Measurements from ENCODE around the gene WDR12.
"Not testable (repeated sequence)": the region's sequence is repeated elsewhere in the genome, so short reads cannot be mapped to it uniquely, and the experiment has no call there.

Gene WDR12

GRCh38 chr2:202911512-202912341 is at the start of gene WDR12, which contains the start of gene CARF:
TSS of gene WDR12 (minus strand) at chr2:202911673. CDS start at chr2:202911476, 197 bp downstream.
TSS of gene CARF (plus strand) at chr2:202912275. CDS start at chr2:202941903, 29,628 bp downstream.
- DNase-seq (ENCODE audit: low read depth), result peak; percentile 82

- no peak for DNase-seq (ENCODE audit: low read depth)
Observed at GRCh38 chr2:202960524-202960923, 49.1 kb upstream of the WDR12 start.

GRCh38 chr2:202950592-202950991 is 39.1 kb upstream of the WDR12 start:
- no peak for DNase-seq (ENCODE audit: low read depth)

GRCh38 chr2:202949333-202949732 is 37.9 kb upstream of the WDR12 start:
- DNase-seq (ENCODE audit: low read depth), result not testable (repeated sequence)

GRCh38 chr2:202945497-202945896 is 34.0 kb upstream of the WDR12 start:
- no peak for DNase-seq (ENCODE audit: low read depth)

- no peak for DNase-seq (ENCODE audit: low read depth)
Observed at GRCh38 chr2:202944816-202945215, 33.3 kb upstream of the WDR12 start.

GRCh38 chr2:202944408-202944807 is 32.9 kb upstream of the WDR12 start:
- no peak for DNase-seq (ENCODE audit: low read depth)

- DNase-seq (ENCODE audit: low read depth), result no peak
Observed at GRCh38 chr2:202941771-202942170, 30.3 kb upstream of the WDR12 start.

GRCh38 chr2:202938960-202939359 is 27.5 kb upstream of the WDR12 start:
- no peak for DNase-seq (ENCODE audit: low read depth)

- no peak for DNase-seq (ENCODE audit: low read depth)
Observed at GRCh38 chr2:202934456-202934855, 23.0 kb upstream of the WDR12 start.

GRCh38 chr2:202933958-202934357 is 22.5 kb upstream of the WDR12 start:
- DNase-seq (ENCODE audit: low read depth), result no peak

GRCh38 chr2:202933139-202933510 is 21.7 kb upstream of the WDR12 start:
- DNase-seq (ENCODE audit: low read depth), result no peak

GRCh38 chr2:202932425-202933138 is 21.1 kb upstream of the WDR12 start:
- DNase-seq (ENCODE audit: low read depth), result peak; percentile 54

- DNase-seq (ENCODE audit: low read depth), result no peak
Observed at GRCh38 chr2:202918860-202919259, 7.4 kb upstream of the WDR12 start.

GRCh38 chr2:202912342-202913201 is 1.1 kb upstream of the WDR12 start:
- not testable (repeated sequence) for DNase-seq (ENCODE audit: low read depth)

GRCh38 chr2:202911203-202911511 is 316 bp downstream of the WDR12 start:
- no peak for DNase-seq (ENCODE audit: low read depth)

- DNase-seq (ENCODE audit: low read depth), result no peak
Observed at GRCh38 chr2:202910698-202911097, 775 bp downstream of the WDR12 start.

GRCh38 chr2:202910250-202910649 is 1.2 kb downstream of the WDR12 start:
- not testable (repeated sequence) for DNase-seq (ENCODE audit: low read depth)

- DNase-seq (ENCODE audit: low read depth), result no peak
Observed at GRCh38 chr2:202909394-202910192, 1.9 kb downstream of the WDR12 start.

GRCh38 chr2:202908186-202908585 is 3.3 kb downstream of the WDR12 start:
- DNase-seq (ENCODE audit: low read depth), result no peak

GRCh38 chr2:202905507-202905906 is 6.0 kb downstream of the WDR12 start:
- DNase-seq (ENCODE audit: low read depth), result not testable (repeated sequence)

GRCh38 chr2:202885190-202885589 is 26.3 kb downstream of the WDR12 start:
- no peak for DNase-seq (ENCODE audit: low read depth)
